Keratinocyte (primary cell): ENCODE results near the gene DHCR7. TPM values are rescaled to one million over a fixed set of nuclear protein-coding genes. Genes with fewer than 3 reads are reported as not detected.

ENCODE experiments used
- DNase-seq: peaks from one replicate; pipeline ENCODE4 v3.0.0-alpha.2; 2011; ENCODE audit warnings: low read depth, missing footprints, low spot score
- FAIRE-seq: peaks from 2 replicates; lab custom pipeline; 2011; peaks lifted over from hg19 to GRCh38; lab: Jason Lieb, UNC
- H2AFZ ChIP-seq: 2 replicates; pipeline ENCODE4 v1.6.0; 2012; ENCODE audit warnings: low read length, control low read depth, inconsistent platforms; ENCODE audit not compliant: control insufficient read depth
- H3K27ac ChIP-seq: 2 replicates; pipeline ENCODE4 v1.5.1; 2011; ENCODE audit warnings: low read length; ENCODE audit not compliant: control insufficient read depth, insufficient read depth
- H3K27me3 ChIP-seq: 3 replicates; pipeline ENCODE4 v1.6.0; 2011; ENCODE audit warnings: low read length; ENCODE audit not compliant: control insufficient read depth, insufficient read depth; ENCODE audit errors: extremely low read depth
- H3K36me3 ChIP-seq, 2 experiments: 2 replicates in 1 of 2; 3 replicates in 1 of 2; pipeline ENCODE4 v1.5.1; 2011; ENCODE audit warnings: low read length in 2 of 2, mild to moderate bottlenecking in 1 of 2; ENCODE audit not compliant: control insufficient read depth in 2 of 2, insufficient read depth in 2 of 2; ENCODE audit errors: extremely low read depth in 1 of 2
- H3K4me1 ChIP-seq: 3 replicates; pipeline ENCODE4 v1.5.1; 2011; ENCODE audit warnings: low read length; ENCODE audit not compliant: control insufficient read depth, insufficient read depth; ENCODE audit errors: extremely low read depth
- H3K4me2 ChIP-seq: 3 replicates; pipeline ENCODE4 v1.6.0; 2011; ENCODE audit warnings: low read depth, low read length; ENCODE audit not compliant: control insufficient read depth, insufficient read depth; ENCODE audit errors: extremely low read depth
- H3K4me3 ChIP-seq, 3 experiments: fragments of 200-600 bp in 1 of 3; sonication (generic) in 1 of 3; 2 replicates in 2 of 3; 3 replicates in 1 of 3; pipeline ENCODE4 v1.5.1; 2011 to 2016; ENCODE audit warnings: low read length in 3 of 3, mild to moderate bottlenecking in 3 of 3, control low read depth in 2 of 3, inconsistent platforms in 1 of 3, low read depth in 1 of 3, mixed read lengths in 1 of 3, mixed run types in 1 of 3, moderate library complexity in 1 of 3; ENCODE audit not compliant: control insufficient read depth in 2 of 3, insufficient read depth in 2 of 3; ENCODE audit errors: extremely low read depth in 1 of 3
- H3K79me2 ChIP-seq: 2 replicates; pipeline ENCODE4 v1.6.0; 2012; ENCODE audit warnings: low read length; ENCODE audit not compliant: control insufficient read depth, insufficient read depth
- H3K9ac ChIP-seq: 3 replicates; pipeline ENCODE4 v1.6.0; 2011; ENCODE audit warnings: low read length; ENCODE audit not compliant: control insufficient read depth, insufficient read depth; ENCODE audit errors: extremely low read depth
- H3K9me1 ChIP-seq: 3 replicates; pipeline ENCODE4 v1.6.0; 2011; ENCODE audit warnings: low read length; ENCODE audit not compliant: control insufficient read depth, insufficient read depth; ENCODE audit errors: extremely low read depth
- H3K9me3 ChIP-seq: 2 replicates; pipeline ENCODE4 v1.5.1; 2012; ENCODE audit warnings: low read depth, low read length; ENCODE audit not compliant: control insufficient read depth
- H4K20me1 ChIP-seq: 3 replicates; pipeline ENCODE4 v1.6.0; 2011; ENCODE audit warnings: low read length; ENCODE audit not compliant: control insufficient read depth, insufficient read depth; ENCODE audit errors: extremely low read depth
- EZH2 ChIP-seq: IDR thresholded peaks from one replicate; pipeline ENCODE4 v1.6.1; 2012; ENCODE audit warnings: inconsistent platforms, mild to moderate bottlenecking, low read length, moderate library complexity
- dilution Hi-C: fragments of 300-500 bp; cut with MboI; formaldehyde crosslinking; loops from one replicate; pipeline ENCODE4 v1.7.0; 2020; ENCODE audit warnings: low sequenced_read_pairs; ENCODE audit not compliant: extremely low pct_ligation_motif_present
- polyA plus RNA-seq, 5 experiments: library from polyadenylated mRNA; depleted of rRNA in 3 of 5; stranded (reverse) in 3 of 5; stranded (forward) in 1 of 5; unstranded in 1 of 5; fragments of >200 nt; gene quantifications; 1 replicate in 1 of 5; 2 replicates in 3 of 5; 3 replicates in 1 of 5; pipeline versions ENCODE4 v1.2.1 to v1.2.3, GENCODE V29; 2011 to 2012; ENCODE audit warnings: missing spikeins in 2 of 5, low read depth in 1 of 5, low replicate concordance in 1 of 5
- TF ChIP-seq, protein P1 (sequence below), 3 experiments: IDR thresholded peaks in 1 of 3; conservative IDR thresholded peaks in 1 of 3; optimal IDR thresholded peaks in 1 of 3; 2 replicates in 2 of 3; 3 replicates in 1 of 3; pipeline versions ENCODE3 to v1.5.1; 2011; ENCODE audit warnings: low read length in 3 of 3, mild to moderate bottlenecking in 3 of 3, moderate library complexity in 2 of 3, control low read depth in 1 of 3, inconsistent platforms in 1 of 3; ENCODE audit not compliant: insufficient read depth in 2 of 3; ENCODE audit errors: extremely low read depth in 1 of 3

Gene DHCR7
- polyA plus RNA-seq, 1 donor (not counting 4 experiments of a cell fraction or from before 2014, with no cell fraction given) = 143 TPM

DNA sequence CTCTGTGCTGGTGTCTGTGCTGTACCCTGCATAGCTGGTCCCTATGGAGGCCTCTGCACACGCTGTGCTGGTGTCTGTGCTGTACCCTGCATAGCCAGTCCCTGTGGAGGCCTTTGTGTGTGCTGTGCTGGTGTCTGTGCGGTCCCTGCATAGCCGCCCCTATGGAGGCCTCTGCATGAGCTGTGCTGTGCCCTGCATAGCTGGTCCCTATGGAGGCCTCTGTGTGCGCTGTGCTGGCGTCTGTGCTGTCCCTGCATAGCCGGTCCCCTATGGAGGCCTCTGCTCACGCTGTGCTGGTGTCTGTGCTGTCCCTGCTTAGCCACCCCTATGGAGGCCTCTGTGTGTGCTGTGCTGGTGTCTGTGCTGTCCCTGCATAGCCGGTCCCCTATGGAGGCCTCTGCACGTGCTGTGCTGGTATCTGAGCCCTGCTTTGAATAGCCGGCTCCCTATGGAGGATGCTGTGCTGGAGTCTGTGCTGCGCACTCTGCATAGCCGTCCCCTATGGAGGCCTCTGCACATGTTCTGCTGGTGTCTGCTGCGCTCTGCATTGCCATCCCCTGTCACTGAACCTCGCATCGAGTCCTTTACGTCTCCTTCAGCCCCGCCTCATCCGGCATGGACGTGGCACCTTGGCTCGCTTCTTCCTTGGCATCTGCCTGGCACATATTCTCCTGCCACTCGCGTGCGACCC is 11.0 kb upstream of the DHCR7 start:
- no peak overlapping the region for H3K9ac ChIP-seq
- H3K27ac ChIP-seq = no peak overlapping the region
- DNase-seq (no peak), FAIRE-seq (no peak)
- no peaks in the 10 kb centered on the region for H3K27me3 ChIP-seq
- TF ChIP-seq EZH2 = no peak
- TF ChIP-seq, protein P1, sequence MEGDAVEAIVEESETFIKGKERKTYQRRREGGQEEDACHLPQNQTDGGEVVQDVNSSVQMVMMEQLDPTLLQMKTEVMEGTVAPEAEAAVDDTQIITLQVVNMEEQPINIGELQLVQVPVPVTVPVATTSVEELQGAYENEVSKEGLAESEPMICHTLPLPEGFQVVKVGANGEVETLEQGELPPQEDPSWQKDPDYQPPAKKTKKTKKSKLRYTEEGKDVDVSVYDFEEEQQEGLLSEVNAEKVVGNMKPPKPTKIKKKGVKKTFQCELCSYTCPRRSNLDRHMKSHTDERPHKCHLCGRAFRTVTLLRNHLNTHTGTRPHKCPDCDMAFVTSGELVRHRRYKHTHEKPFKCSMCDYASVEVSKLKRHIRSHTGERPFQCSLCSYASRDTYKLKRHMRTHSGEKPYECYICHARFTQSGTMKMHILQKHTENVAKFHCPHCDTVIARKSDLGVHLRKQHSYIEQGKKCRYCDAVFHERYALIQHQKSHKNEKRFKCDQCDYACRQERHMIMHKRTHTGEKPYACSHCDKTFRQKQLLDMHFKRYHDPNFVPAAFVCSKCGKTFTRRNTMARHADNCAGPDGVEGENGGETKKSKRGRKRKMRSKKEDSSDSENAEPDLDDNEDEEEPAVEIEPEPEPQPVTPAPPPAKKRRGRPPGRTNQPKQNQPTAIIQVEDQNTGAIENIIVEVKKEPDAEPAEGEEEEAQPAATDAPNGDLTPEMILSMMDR (optimal IDR thresholded peaks at IDR 0.05 in 1 of 3, IDR thresholded peaks at IDR 0.05 in 1 of 3, conservative IDR thresholded peaks at IDR 0.05 in 1 of 3; ENCODE audit: extremely low read depth in 1 of 3, insufficient read depth in 2 of 3, low read length in 3 of 3) = no peak
- H3K9me3 ChIP-seq = no peaks in the 10 kb centered on the region
- no peak overlapping the region for H3K4me3 ChIP-seq
- no peak overlapping the region for H2AFZ ChIP-seq
- peaks cover 7% of the 10 kb centered on the region for H3K79me2 ChIP-seq
- H3K4me2 ChIP-seq = no peak overlapping the region
- H3K9me1 ChIP-seq = no peaks in the 10 kb centered on the region
- peaks cover 46 to 52% of the 10 kb centered on the region in 2 experiments for H3K36me3 ChIP-seq
- peaks cover 8% of the 10 kb centered on the region for H3K4me1 ChIP-seq
- no peaks in the 10 kb centered on the region for H4K20me1 ChIP-seq
- dilution Hi-C loops = no loop called here

GRCh38 chr11:71458146-71459070 is 10.2 kb upstream of the DHCR7 start:
- Histone ChIP-seq H3K9ac (no peak overlapping the region), H3K27ac (no peak overlapping the region), H3K9me1 (no peaks in the 10 kb centered on the region), H2AFZ (no peak overlapping the region), H3K79me2 (peaks cover 15% of the 10 kb centered on the region), H3K4me3 (no peak overlapping the region), H3K4me1 (peaks cover 14% of the 10 kb centered on the region), H3K9me3 (no peaks in the 10 kb centered on the region), H3K27me3 (no peaks in the 10 kb centered on the region), H3K4me2 (no peak overlapping the region), H3K36me3 (peaks cover 42 to 45% of the 10 kb centered on the region in 2 experiments), H4K20me1 (no peaks in the 10 kb centered on the region)
- dilution Hi-C loops = no loop called here
- peak; percentile 29 for FAIRE-seq
- TF ChIP-seq, protein P1 (optimal IDR thresholded peaks at IDR 0.05 in 1 of 3, IDR thresholded peaks at IDR 0.05 in 1 of 3, conservative IDR thresholded peaks at IDR 0.05 in 1 of 3; ENCODE audit: extremely low read depth in 1 of 3, insufficient read depth in 2 of 3, low read length in 3 of 3) = no peak
- no peak for TF ChIP-seq EZH2
- peak; percentile 41 for DNase-seq
